C4-2B (cell line): ENCODE results near the gene CCDC121.

Experiments
- ZFX ChIP-seq: fragments of 450-650 bp; IDR thresholded peaks from 2 replicates; pipeline ENCODE4 v1.6.1; 2017
- TF ChIP-seq, protein P1 (sequence below): fragments of 450-650 bp; conservative IDR thresholded peaks from 2 replicates; pipeline ENCODE4 v1.5.1; 2017; ENCODE audit warnings: mild to moderate bottlenecking

DNA sequence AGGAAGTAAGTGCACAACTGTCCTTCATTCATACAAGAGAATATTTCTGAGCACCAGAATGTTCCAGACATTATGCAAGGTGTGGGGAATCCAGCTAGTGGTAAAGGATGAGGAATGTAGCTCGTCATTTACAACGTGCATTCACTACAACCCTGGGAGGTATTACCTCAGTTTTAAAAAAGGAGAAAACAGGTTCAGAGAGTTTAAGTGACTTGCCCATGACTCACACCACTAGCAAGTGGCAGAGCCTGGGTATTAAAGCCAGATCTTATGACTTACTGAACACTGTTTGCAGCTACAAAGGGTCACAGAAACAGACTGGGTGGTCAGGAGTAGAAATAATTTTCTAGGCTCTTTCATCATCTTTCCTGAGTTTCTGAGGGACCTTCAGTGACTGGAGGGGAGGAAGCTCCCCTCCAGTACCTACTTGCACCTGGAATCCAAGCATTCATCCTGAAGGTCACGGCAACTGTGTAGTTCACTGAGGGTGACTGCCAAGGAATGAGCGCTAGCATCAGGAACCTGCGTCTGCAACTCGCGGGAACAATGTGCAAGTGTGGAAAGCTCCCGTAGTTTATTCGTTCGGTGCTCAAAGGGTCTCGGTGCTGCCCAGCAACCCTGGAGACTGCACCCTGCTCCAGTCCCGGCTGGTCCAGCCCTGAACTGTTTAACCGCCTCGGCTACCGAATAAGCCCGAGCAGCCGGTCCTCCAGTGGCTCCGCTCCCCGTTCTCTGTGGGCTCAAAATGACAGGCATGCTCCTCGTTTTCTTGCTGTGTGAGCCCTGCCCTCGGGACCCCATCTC is 647 bp downstream of the CCDC121 start:
- TF ChIP-seq, protein P1, sequence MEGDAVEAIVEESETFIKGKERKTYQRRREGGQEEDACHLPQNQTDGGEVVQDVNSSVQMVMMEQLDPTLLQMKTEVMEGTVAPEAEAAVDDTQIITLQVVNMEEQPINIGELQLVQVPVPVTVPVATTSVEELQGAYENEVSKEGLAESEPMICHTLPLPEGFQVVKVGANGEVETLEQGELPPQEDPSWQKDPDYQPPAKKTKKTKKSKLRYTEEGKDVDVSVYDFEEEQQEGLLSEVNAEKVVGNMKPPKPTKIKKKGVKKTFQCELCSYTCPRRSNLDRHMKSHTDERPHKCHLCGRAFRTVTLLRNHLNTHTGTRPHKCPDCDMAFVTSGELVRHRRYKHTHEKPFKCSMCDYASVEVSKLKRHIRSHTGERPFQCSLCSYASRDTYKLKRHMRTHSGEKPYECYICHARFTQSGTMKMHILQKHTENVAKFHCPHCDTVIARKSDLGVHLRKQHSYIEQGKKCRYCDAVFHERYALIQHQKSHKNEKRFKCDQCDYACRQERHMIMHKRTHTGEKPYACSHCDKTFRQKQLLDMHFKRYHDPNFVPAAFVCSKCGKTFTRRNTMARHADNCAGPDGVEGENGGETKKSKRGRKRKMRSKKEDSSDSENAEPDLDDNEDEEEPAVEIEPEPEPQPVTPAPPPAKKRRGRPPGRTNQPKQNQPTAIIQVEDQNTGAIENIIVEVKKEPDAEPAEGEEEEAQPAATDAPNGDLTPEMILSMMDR: no peak
- no peak for TF ChIP-seq ZFX
